ENCODE measurements around the gene PHKA1.
"Not testable (repeated sequence)": the region's sequence is repeated elsewhere in the genome, so short reads cannot be mapped to it uniquely, and the experiment has no call there.

The PHKA1 gene

DNA sequence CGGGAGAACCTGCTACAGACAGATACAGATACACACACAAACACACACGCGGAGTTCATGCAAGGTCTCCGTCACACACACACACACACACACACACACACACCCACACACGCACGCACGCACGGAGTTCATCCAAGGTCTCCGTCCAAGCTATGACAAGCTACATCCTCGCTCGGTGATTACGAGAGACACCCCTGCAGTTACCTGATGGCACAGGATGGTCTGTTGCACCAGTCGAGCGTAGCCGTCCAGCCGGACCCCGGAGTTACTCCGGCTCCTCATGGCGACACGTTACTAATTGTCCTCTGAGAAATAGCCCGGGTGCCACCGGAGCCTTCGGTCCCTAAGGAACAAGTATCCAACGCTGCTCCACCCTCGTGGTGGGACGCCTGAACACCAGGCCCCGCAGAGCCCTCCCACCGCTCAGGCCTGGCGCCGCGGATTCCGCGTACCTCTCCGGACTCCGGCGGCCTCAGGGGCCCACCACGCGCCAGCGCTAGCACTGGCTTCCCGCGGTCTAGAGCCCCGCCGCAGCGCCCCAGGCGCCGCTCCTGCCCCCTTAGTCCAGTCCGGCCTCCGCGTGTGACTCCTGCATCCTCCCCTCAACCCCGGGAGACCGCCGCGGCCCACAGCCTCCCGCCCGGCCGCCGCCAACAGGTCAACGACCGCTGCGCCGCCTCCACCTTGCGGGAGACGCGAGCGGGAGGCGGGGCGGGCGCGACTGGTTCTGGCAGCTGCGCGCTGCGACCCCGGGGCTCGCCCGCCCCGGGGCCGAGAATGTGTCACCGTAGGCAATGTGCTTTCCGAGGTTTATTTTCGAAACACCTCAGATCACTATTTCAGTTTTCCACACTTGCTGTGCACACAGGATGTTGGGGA lies at the start of gene PHKA1:
TSS of gene PHKA1 (minus strand) at position 708 of the 879 bp plus-strand sequence. CDS start at position 282, 426 bp downstream.
- not testable (repeated sequence) for DNase-seq (ENCODE audit: low read depth, low spot score)

DNA sequence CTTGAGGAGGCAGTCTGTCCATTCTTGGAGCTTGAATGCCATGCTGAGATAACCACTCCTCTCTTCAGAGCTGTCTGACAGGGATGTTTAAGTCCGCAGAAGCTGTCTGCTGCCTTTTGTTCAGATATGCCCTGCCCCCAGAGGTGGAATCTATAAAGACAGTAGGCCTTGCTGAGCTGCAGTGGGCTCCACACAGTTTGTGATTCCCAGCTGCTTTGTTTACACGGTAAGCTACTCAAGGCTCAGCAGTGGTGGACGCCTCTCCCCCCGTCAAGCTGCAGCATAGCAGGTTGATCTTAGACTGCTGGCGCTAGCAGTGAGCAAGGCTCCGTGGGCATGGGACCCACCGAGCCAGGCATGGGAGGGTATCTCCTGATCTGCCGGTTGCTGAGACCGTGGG lies 46.3 kb upstream of the PHKA1 start:
- not testable (repeated sequence) for DNase-seq (ENCODE audit: low read depth, low spot score)

DNA sequence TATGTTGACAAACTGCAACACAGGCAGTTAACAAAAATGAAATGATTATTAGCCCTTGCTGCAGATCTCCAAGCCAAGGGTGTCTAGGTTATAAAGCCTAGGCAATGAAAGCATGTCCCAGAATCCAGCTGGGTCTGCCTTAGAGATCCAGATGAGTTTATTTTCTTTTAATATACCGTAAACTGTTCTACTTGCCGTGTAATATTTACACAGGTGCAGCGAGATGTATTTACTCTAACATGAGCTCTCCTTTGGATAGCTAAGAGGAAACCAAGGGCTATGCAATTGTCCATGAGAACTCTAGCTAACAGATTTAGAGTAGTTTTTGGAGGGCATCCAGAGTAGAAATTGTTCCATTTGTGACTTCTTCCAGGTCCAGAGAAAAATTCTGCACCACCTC lies 34.4 kb upstream of the PHKA1 start:
- DNase-seq (ENCODE audit: low read depth, low spot score) = not testable (repeated sequence)

DNA sequence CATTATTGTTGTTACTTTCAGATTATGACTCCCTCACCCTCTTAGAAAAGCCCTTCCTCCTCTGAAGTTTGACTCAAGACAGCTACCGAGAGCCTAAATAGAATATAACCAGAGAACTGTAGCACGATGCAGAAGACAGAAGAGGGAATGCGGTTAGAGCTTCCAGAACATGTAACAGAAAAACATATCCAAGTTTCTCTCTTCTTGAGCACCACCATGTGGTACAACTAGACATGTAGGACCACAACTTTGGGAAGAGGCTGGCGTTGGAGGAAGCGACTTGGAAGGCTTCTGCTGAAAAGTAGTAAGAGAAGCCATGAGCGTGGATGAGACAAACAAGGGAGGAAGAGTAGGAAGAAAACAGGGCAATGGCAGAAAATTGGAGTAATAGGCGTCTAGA lies 31.4 kb upstream of the PHKA1 start:
- DNase-seq (ENCODE audit: low read depth, low spot score) = not testable (repeated sequence)

DNA sequence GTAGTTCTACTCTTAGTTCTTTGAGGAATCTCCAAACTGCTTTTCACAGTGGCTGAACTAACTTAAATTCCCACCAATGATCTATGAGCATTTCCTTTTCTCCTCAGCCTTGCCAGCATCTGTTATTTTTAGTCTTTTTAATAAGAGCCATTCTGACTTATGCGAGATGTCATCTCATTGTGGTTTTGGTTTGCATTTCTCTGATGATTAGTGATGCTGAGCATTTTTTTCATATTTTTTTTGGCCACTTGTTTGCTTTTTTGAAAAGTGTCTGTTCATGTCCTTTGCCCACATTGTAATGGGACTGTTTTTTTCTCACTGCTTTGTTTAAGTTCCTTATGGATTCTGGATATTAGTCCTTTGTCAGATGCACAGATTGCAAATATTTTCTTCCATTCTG lies 21.5 kb upstream of the PHKA1 start:
- no peak for DNase-seq (ENCODE audit: low read depth, low spot score)

GRCh38 chrX:72733636-72734035 lies 19.5 kb upstream of the PHKA1 start:
- not testable (repeated sequence) for DNase-seq (ENCODE audit: low read depth, low spot score)

- no peak for DNase-seq (ENCODE audit: low read depth, low spot score)
Observed at GRCh38 chrX:72727846-72728245, 13.7 kb upstream of the PHKA1 start.

GRCh38 chrX:72716766-72717165 lies 2.7 kb upstream of the PHKA1 start:
- no peak for DNase-seq (ENCODE audit: low read depth, low spot score)

DNA sequence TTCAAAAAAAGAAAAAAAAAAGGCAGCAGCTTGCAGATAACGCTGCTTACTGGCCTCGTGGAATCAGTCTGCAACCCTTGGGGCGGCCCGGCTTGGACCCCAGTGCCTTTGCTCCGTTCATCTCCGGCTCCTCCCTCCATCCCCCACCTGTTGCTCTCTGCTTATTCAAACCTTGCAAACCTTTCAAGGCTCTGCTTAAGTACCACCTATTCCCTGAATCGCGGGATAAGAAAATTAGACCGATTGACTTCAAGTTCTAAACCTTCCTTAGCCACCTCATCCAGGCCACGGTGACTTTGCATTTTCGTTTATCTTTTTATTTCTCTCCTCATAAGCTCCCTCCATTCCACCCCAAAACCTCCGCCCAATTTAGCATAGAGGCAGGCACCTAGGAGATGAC lies 1.4 kb upstream of the PHKA1 start:
- DNase-seq (ENCODE audit: low read depth, low spot score) = no peak

DNA sequence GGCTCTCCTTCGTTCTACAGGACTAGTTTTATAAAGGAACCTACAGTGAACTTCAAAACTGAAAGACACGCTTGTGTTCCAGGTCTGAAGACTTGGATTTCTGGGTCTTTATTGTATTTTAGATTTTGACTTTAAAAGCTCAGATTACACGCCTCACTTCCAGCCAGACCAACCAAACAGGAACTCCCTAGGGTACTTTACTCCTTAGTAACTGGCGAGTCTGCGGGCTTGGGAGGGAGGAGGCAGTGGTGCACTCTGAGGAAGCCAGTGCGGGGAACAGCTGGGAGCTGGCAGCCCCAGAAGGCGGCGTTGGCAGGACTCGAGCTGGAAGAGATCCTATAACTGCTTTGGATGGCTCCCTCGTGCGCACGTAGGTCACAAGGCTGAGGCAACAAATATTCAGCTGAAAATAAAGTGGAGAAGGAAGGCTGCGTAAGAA lies 391 bp upstream of the PHKA1 start:
- peak; percentile 43 for DNase-seq (ENCODE audit: low read depth, low spot score)

DNA sequence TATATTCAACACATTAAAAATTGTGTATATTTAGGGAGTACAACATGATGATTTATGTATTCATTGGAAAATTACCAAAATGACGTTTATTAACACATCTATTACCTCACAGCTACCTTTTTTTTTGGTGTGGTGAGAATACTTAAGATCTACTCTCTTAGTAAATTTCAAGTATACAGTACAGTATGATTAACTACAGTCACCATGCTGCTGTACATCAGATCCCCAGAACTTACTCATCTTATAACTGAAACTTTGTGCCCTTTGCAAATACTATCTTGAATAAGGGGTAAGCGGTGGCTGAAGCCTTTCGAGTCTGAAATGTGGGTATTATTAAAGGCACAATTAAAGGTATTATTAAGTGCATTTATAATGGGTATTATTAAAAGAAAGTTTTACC lies 976 bp downstream of the PHKA1 start:
- no peak for DNase-seq (ENCODE audit: low read depth, low spot score)

- DNase-seq (ENCODE audit: low read depth, low spot score) = no peak
Observed at GRCh38 chrX:72712094-72712755, 1.9 kb downstream of the PHKA1 start.

DNA sequence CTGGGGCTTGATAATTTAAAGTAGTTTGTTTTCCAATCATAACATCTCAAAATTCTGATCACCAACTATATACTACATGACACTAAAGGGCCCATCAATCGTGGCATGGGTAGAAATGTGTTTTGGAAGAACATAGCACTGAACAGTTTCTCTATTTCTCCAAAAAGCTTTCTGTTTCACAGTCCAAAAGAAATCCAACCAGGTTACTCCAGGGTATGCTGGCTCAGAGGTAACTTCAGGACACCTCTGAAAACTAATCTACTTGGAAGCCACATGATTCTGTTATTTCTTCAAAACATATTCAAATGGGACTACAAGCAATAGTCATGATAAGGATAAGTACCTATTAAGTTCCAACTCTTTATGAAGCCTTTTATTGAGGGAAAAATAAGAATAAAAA lies 8.3 kb downstream of the PHKA1 start:
- DNase-seq (ENCODE audit: low read depth, low spot score) = no peak

DNA sequence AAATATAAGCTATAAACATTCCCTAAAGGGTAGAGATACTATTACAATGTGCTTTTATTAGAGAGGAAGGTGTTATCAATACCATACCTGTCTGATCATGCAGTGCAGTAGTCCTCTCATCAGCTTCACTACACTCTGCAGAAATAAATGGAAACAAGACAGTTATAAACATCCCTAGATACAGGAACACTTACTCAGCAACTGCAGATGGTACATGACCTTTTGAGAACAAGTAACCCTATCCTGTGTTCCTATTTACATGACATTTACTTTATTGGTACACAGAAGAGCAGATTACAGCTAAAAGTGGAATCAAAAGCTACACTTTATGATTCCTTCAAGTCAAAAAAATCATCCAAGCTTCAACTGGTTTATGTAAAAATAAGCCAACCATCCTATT lies 9.0 kb downstream of the PHKA1 start:
- no peak for DNase-seq (ENCODE audit: low read depth, low spot score)

DNA sequence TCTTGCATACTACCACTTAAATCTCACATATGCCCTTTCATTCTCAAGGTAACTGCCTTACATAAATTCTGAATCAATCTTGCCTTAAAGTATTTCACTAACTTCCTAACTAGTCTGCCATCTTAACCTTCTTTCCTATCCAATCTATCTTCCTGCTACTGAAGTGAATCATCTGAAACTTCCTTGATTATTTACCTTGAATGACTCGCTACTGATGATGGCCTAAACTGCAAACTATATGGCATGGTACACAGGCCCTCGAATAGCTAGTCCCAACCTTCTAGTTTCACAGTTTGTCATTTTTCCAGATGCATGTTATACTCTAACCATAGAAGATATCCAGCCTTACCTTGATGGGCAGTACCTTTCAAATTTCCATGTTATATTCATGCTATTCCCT lies 19.9 kb downstream of the PHKA1 start:
- DNase-seq (ENCODE audit: low read depth, low spot score) = no peak

GRCh38 chrX:72693477-72693876 lies 20.6 kb downstream of the PHKA1 start:
- no peak for DNase-seq (ENCODE audit: low read depth, low spot score)

DNA sequence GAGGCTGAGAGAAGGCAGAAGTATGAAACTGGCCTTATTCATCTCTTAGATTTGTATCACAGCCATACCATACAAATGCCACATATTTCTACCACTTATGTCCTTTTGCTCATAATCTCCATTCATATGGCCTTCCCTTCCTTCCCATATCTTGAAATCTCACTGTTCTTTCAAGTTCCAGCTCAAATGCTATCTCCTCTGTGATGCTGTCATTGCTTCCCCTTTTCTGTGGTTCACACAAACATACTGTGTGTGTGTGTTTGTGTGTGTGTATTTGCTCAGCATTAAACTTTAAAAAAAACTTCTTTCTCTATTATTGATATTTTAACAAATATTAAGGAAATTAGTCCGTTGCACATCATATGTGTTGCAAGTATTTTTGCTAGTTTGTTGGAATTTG lies 26.7 kb downstream of the PHKA1 start:
- no peak for DNase-seq (ENCODE audit: low read depth, low spot score)

- no peak for DNase-seq (ENCODE audit: low read depth, low spot score)
Observed at GRCh38 chrX:72685810-72686456, 28.2 kb downstream of the PHKA1 start.

- DNase-seq (ENCODE audit: low read depth, low spot score) = no peak
Observed at GRCh38 chrX:72685018-72685417, 29.1 kb downstream of the PHKA1 start.

GRCh38 chrX:72683631-72684030 lies 30.5 kb downstream of the PHKA1 start:
- DNase-seq (ENCODE audit: low read depth, low spot score) = no peak

- DNase-seq (ENCODE audit: low read depth, low spot score) = no peak
Observed at GRCh38 chrX:72676465-72676864, 37.6 kb downstream of the PHKA1 start.

DNA sequence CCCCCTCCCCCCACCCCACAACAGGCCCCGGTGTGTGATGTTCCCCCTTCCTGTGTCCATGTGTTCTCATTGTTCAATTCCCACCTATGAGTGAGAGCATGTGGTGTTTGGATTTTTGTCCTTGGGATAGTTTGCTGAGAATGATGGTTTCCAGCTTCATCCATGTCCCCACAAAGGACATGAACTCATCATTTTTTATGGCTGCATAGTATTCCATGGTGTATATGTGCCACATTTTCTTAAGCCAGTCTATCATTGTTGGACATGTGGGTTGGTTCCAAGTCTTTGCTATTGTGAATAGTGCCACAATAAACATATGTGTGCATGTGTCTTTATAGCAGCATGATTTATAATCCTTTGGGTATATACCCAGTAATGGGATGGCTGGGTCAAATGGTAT lies 40.2 kb downstream of the PHKA1 start:
- DNase-seq (ENCODE audit: low read depth, low spot score) = not testable (repeated sequence)
